GM10266 (cell line): ENCODE results near the gene TBC1D22A.

Experiments
- DNase-seq: peaks from one replicate; pipeline ENCODE4 v3.0.0; 2012; ENCODE audit errors: extremely low spot score
- TF ChIP-seq, protein P1 (sequence below): IDR thresholded peaks from 2 replicates; pipeline ENCODE4 v1.5.1; 2012; ENCODE audit warnings: mild to moderate bottlenecking, low read depth; ENCODE audit not compliant: control insufficient read depth, insufficient read depth; ENCODE audit errors: missing control alignments

Gene TBC1D22A

GRCh38 chr22:47053013-47053725, 290.7 kb downstream of the TBC1D22A start:
- DNase-seq = no peak
- TF ChIP-seq, protein P1, sequence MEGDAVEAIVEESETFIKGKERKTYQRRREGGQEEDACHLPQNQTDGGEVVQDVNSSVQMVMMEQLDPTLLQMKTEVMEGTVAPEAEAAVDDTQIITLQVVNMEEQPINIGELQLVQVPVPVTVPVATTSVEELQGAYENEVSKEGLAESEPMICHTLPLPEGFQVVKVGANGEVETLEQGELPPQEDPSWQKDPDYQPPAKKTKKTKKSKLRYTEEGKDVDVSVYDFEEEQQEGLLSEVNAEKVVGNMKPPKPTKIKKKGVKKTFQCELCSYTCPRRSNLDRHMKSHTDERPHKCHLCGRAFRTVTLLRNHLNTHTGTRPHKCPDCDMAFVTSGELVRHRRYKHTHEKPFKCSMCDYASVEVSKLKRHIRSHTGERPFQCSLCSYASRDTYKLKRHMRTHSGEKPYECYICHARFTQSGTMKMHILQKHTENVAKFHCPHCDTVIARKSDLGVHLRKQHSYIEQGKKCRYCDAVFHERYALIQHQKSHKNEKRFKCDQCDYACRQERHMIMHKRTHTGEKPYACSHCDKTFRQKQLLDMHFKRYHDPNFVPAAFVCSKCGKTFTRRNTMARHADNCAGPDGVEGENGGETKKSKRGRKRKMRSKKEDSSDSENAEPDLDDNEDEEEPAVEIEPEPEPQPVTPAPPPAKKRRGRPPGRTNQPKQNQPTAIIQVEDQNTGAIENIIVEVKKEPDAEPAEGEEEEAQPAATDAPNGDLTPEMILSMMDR = no peak

- TF ChIP-seq, protein P1 = no peak
Measured at GRCh38 chr22:47053726-47054141, 291.3 kb downstream of the TBC1D22A start.

GRCh38 chr22:47054231-47055072, 292.0 kb downstream of the TBC1D22A start:
- TF ChIP-seq, protein P1 = no peak
- no peak for DNase-seq

More at GRCh38 chr22:47053726-47054141, 291.3 kb downstream of the TBC1D22A start:
- DNase-seq = no peak

- TF ChIP-seq, protein P1 = no peak
- DNase-seq = no peak
Measured at GRCh38 chr22:47055073-47055355, 292.6 kb downstream of the TBC1D22A start.

DNA sequence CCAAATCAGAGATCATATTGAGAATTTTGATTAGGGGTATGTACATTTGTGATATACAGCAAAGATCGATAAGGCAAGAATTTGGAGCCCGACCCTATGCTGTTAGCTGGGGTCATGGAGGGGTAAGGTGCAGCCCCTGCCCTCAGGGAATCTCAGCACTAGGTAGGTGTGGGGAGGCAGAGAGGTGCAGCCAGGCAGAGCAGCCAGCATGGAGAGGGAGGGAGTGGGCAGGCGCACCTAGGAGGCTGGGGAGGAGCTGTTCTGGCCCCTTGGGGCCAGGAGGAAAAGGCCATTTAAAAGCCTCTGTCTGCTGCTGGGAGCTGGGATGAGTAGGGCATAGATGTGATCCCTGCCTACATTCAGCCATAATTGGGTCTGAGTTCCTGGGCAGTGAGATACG, 293.0 kb downstream of the TBC1D22A start:
- TF ChIP-seq, protein P1 = no peak
- DNase-seq = no peak

DNA sequence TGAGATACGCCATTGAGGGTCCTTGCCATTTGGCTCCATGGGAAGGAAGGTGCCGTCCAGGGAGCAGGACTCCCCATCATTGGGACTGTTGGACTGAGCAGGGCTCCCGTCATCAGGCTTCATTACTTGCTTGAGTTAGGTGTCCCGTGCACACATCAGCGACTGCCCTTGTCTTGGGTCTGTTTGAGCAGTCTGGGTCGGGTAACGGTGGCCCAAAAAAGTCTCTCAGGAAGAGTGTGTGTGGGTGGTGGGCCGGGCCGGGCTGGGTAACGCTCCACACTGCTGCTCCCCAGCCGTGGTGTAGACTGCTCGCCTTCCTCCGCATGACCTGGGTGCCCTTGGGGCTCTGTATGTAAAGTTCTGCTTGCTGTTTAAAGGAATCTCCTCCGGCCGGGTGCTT, 293.5 kb downstream of the TBC1D22A start:
- DNase-seq = no peak
- TF ChIP-seq, protein P1 = no peak

DNA sequence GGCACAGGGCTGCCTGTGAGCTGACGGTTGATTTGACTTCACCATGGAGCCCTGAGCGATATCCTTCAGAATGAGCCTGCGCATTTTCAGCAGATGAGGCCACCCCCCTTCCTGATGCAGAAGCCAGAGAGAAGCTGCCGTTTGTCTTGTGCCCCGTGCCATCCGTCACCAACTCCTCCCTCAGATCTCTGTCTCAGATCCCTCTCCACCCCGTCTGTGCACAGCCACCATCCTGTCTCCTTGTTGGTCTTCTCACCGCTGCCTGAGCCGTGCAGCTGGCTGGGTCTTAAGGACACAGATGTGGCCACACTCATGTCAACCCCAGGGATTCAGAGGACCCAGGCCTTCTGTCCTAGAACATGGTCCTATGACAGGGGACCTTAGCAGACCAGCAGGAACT, 293.9 kb downstream of the TBC1D22A start:
- no peak for DNase-seq
- TF ChIP-seq, protein P1 = no peak
